Cardiac muscle cell (in vitro differentiated cells and primary cell): ENCODE results near the gene RAB10. TPM values are rescaled to one million over a fixed set of nuclear protein-coding genes. Genes with fewer than 3 reads are reported as not detected.

Experiments
- DNase-seq, 2 donors: peaks; one replicate each; pipeline versions ENCODE4 v3.0.0 to v3.0.0-alpha.2; 2010 to 2017; ENCODE audit warnings: low read depth in 1 of 2, low spot score in 1 of 2
- H3K27ac ChIP-seq: fragments of 200-600 bp; sonication (generic); 2 replicates; pipeline ENCODE4 v1.5.1; 2016
- H3K27me3 ChIP-seq: fragments of 200-600 bp; sonication (generic); 2 replicates; pipeline ENCODE4 v1.6.0; 2016; ENCODE audit warnings: control low read depth
- H3K36me3 ChIP-seq: fragments of 200-600 bp; sonication (generic); 2 replicates; pipeline ENCODE4 v1.5.1; 2016; ENCODE audit warnings: control low read depth
- H3K4me1 ChIP-seq: fragments of 200-600 bp; sonication (generic); 2 replicates; pipeline ENCODE4 v1.8.1; 2017; ENCODE audit warnings: low read depth, mild to moderate bottlenecking, mixed run types
- H3K4me3 ChIP-seq: fragments of 200-600 bp; sonication (generic); 2 replicates; pipeline ENCODE4 v1.5.1; 2016; ENCODE audit warnings: mild to moderate bottlenecking
- H3K9me3 ChIP-seq: fragments of 200-600 bp; sonication (generic); 2 replicates; pipeline ENCODE4 v1.5.1; 2017; ENCODE audit warnings: low read depth, mild to moderate bottlenecking, control low read depth
- polyA plus RNA-seq: library from polyadenylated mRNA; unstranded; fragments of >200 nt; fragmentation: Nextera tagmentation; extraction: Ambion mirVana; gene quantifications from 2 replicates; pipeline ENCODE4 v1.2.1, GENCODE V29; 2016
- total RNA-seq: library from RNA; depleted of rRNA; stranded (reverse); fragments of >200 nt; gene quantifications from 2 replicates; pipeline ENCODE4 v1.2.3, GENCODE V29; 2016
- TF ChIP-seq, protein P1 (sequence below): IDR thresholded peaks from 2 replicates; pipeline ENCODE4 v1.5.1; 2012; ENCODE audit warnings: low read depth, mild to moderate bottlenecking, low read length

RAB10 gene
- total and polyA plus RNA-seq, 2 experiments from 2014 or later, result 75.9 to 145 TPM

GRCh38 chr2:26126074-26126473 lies 92.2 kb downstream of the RAB10 start:
- Histone ChIP-seq H3K27ac (no peak overlapping the region), H3K4me3 (no peak overlapping the region), H3K4me1 (no peaks in the 10 kb centered on the region), H3K36me3 (peaks cover 7% of the 10 kb centered on the region), H3K27me3 (no peaks in the 10 kb centered on the region), H3K9me3 (no peaks in the 10 kb centered on the region)
- TF ChIP-seq, protein P1, sequence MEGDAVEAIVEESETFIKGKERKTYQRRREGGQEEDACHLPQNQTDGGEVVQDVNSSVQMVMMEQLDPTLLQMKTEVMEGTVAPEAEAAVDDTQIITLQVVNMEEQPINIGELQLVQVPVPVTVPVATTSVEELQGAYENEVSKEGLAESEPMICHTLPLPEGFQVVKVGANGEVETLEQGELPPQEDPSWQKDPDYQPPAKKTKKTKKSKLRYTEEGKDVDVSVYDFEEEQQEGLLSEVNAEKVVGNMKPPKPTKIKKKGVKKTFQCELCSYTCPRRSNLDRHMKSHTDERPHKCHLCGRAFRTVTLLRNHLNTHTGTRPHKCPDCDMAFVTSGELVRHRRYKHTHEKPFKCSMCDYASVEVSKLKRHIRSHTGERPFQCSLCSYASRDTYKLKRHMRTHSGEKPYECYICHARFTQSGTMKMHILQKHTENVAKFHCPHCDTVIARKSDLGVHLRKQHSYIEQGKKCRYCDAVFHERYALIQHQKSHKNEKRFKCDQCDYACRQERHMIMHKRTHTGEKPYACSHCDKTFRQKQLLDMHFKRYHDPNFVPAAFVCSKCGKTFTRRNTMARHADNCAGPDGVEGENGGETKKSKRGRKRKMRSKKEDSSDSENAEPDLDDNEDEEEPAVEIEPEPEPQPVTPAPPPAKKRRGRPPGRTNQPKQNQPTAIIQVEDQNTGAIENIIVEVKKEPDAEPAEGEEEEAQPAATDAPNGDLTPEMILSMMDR, result no peak
- no peak for DNase-seq

DNA sequence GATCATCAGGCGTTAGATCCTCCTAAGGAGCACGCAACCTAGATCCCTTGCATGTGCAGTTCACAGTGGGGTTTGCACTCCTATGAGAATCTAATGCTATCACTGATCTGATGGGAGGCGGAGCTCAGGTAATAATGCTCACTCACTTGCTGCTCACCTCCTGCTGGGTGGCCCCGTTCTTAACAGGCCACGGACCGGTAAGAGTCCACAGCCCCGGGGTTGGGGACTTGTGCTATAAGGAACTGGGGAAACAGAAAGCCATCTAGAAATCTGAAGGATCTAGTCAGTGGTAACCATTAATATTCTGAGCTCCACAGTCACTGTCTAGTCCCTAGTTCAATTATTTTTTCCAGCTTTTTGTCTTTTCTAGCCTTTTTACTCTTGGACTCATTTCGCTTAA lies 94.3 kb downstream of the RAB10 start:
- no peaks in the 10 kb centered on the region for H3K9me3 ChIP-seq
- H3K36me3 ChIP-seq, result peaks cover 7% of the 10 kb centered on the region
- no peak overlapping the region for H3K27ac ChIP-seq
- no peaks in the 10 kb centered on the region for H3K4me1 ChIP-seq
- TF ChIP-seq, protein P1, result no peak
- DNase-seq, result no peak
- H3K27me3 ChIP-seq, result no peaks in the 10 kb centered on the region
- H3K4me3 ChIP-seq, result no peak overlapping the region

- Histone ChIP-seq H3K27me3 (no peaks in the 10 kb centered on the region), H3K27ac (no peak overlapping the region), H3K9me3 (no peaks in the 10 kb centered on the region), H3K4me3 (no peak overlapping the region), H3K4me1 (peaks cover 4% of the 10 kb centered on the region), H3K36me3 (peaks cover 7% of the 10 kb centered on the region)
- DNase-seq, result no peak
- TF ChIP-seq, protein P1, result no peak
Observed at GRCh38 chr2:26130763-26131162, 96.9 kb downstream of the RAB10 start.

DNA sequence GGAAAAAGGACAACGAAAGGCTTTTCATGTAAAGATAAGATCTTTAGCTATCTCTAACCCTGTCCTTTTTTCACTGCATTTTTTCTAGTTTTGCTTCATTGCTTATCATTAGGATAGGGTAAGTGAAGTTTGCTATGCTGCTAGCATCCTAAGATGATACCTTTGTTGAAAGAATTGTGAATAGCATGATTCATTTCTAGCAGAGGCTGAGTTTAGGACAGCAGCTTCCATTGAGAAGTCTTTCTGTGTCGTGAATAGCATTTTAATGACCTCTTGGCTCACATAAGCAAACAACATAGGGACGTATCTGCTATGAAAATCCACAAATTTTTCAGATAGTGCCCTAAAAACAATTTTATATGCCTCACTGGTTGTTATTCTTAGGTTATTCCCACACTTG lies 102.6 kb downstream of the RAB10 start:
- Histone ChIP-seq H3K36me3 (no peaks in the 10 kb centered on the region), H3K9me3 (no peaks in the 10 kb centered on the region), H3K4me3 (no peak overlapping the region), H3K27me3 (no peaks in the 10 kb centered on the region), H3K4me1 (peaks cover 4% of the 10 kb centered on the region), H3K27ac (no peak overlapping the region)
- TF ChIP-seq, protein P1, result no peak
- no peak for DNase-seq

GRCh38 chr2:26139269-26140183 lies 105.6 kb downstream of the RAB10 start:
- Histone ChIP-seq H3K27me3 (no peaks in the 10 kb centered on the region), H3K9me3 (no peaks in the 10 kb centered on the region), H3K36me3 (no peaks in the 10 kb centered on the region), H3K4me1 (peaks cover under 1% of the 10 kb centered on the region), H3K4me3 (no peak overlapping the region), H3K27ac (no peak overlapping the region)
- no peak for DNase-seq
- TF ChIP-seq, protein P1, result no peak
